Measurements from ENCODE around the gene IRS1.

IRS1 gene

GRCh38 chr2:226795281-226796011, 4.2 kb downstream of the IRS1 start:
- DNase-seq (ENCODE audit: low read depth): no peak

GRCh38 chr2:226794751-226795171, 4.9 kb downstream of the IRS1 start:
- DNase-seq (ENCODE audit: low read depth): no peak
- no peak for TF ChIP-seq CTCF (IDR thresholded peaks at IDR 0.05; ENCODE audit: low read depth, low read length, missing control alignments)
- no peak overlapping the region for H3K4me3 ChIP-seq (ENCODE audit: low read depth, low read length)

More at GRCh38 chr2:226795281-226796011, 4.2 kb downstream of the IRS1 start:
- H3K4me3 ChIP-seq (ENCODE audit: low read depth, low read length): no peak overlapping the region
- TF ChIP-seq CTCF (IDR thresholded peaks at IDR 0.05; ENCODE audit: low read depth, low read length, missing control alignments): no peak

DNA sequence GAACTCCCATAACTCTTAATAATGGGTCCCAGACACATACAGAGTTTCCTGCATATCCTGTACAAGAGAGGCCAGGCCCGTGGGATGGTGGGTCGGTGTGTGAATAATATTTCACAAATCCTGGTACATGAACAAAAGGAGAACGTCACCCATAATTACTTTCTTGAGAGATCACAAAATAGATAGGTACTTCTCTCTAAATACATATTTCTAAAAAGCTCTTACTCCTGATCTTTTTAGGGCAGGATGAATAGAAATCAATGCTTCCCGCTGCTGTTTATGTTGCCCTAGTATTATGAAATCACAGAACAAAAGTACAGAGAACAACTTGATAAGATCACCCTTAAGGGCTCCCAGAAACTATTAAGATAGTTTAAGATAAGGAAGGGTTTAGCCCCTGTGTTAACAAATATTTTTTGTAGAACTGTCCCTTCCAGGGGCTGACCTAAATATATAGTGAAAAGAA, 5.4 kb downstream of the IRS1 start:
- no peak for DNase-seq (ENCODE audit: low read depth)
- TF ChIP-seq CTCF (IDR thresholded peaks at IDR 0.05; ENCODE audit: low read depth, low read length, missing control alignments): no peak
- H3K4me3 ChIP-seq (ENCODE audit: low read depth, low read length): no peak overlapping the region

DNA sequence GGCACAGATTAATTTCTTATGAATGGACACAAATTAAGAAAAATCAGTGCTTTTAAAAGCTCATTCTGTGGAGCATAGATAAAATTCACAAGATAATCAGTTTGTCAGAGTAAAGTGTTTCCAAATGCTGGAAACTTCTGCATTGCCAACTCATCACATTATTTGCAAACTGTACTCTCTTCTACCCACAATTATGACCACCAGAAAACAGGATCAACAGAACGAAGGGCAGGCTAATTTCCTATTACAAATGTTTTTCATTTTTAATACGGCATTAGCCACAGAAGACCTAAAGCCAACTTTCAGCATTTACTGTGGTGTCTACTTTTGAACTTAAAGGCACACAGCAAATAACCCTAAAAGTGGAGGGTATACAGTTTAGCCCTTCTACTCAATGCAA, 6.0 kb downstream of the IRS1 start:
- TF ChIP-seq CTCF (IDR thresholded peaks at IDR 0.05; ENCODE audit: low read depth, low read length, missing control alignments): no peak
- no peak for DNase-seq (ENCODE audit: low read depth)
- no peak overlapping the region for H3K4me3 ChIP-seq (ENCODE audit: low read depth, low read length)

DNA sequence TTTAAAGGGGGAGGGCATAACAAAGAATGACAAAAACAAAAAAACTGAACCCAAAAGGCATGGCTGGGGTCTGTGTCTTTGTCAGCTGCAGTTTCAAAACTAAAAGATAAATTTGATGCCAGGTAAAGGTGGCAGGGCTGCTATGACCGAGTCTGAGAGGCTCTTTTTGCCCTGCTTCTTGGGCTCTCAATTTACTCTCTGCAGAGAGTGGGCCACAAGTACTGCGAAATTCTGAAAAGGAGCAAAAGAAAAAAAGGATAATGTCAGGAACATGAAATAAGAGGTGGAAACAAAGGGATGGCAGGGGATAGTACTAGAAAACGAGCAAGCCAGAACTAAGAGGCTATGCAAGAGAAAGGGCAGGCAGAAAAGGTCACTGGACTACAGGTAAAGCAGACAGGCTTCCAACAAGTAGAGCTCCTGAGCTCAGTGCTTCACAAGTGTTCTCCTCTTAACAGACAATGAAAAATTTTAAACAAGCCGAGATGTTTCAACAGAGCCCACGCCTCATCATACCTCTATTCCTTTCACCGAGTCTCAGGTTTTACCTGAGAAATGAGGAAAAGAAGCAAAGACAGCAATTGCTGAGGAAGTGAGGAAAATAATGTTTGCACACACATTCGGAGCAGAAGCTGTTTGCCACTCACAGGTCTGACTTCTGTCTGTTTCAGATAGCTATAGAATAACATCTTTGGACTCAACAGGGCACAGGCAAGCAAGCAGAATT, 7.3 kb downstream of the IRS1 start:
- no peak for TF ChIP-seq CTCF (IDR thresholded peaks at IDR 0.05; ENCODE audit: low read depth, low read length, missing control alignments)
- H3K4me3 ChIP-seq (ENCODE audit: low read depth, low read length): peak overlapping the region; percentile 79
- DNase-seq (ENCODE audit: low read depth): no peak

GRCh38 chr2:226791487-226792081, 8.0 kb downstream of the IRS1 start:
- no peak for DNase-seq (ENCODE audit: low read depth)
- peak; percentile 34 for TF ChIP-seq CTCF (IDR thresholded peaks at IDR 0.05; ENCODE audit: low read depth, low read length, missing control alignments)
- peak overlapping the region; percentile 79 for H3K4me3 ChIP-seq (ENCODE audit: low read depth, low read length)
